Esophagus muscularis mucosa (tissue), 4 donors: ENCODE measurements around the gene ADCY7. TPM values are rescaled to one million over a fixed set of nuclear protein-coding genes. Genes with fewer than 3 reads are reported as not detected.

Experiments
- DNase-seq: peaks from one replicate; pipeline ENCODE4 v3.0.0-alpha.2; 2017; ENCODE audit errors: extremely low spot score
- H3K27ac ChIP-seq, 4 donors: fragments of 200-600 bp; sonication (generic); replicated peaks in 1 of 4; 1 replicate in 3 of 4; 2 replicates in 1 of 4; pipeline ENCODE4 v1.5.1; 2016 to 2019; ENCODE audit warnings: mild to moderate bottlenecking in 1 of 4
- H3K27me3 ChIP-seq, 4 donors: fragments of 200-600 bp; sonication (generic); one replicate each; pipeline versions ENCODE4 v1.5.1 to v1.6.0; 2016 to 2019
- H3K36me3 ChIP-seq, 4 donors: fragments of 200-600 bp; sonication (generic); one replicate each; pipeline ENCODE4 v1.5.1; 2016 to 2019
- H3K4me1 ChIP-seq, 4 donors: fragments of 200-600 bp; sonication (generic); one replicate each; pipeline ENCODE4 v1.5.1; 2016 to 2019
- H3K4me3 ChIP-seq, 4 donors: fragments of 200-600 bp; sonication (generic); 1 replicate in 2 of 4; 2 replicates in 2 of 4; pipeline ENCODE4 v1.5.1; 2016 to 2019; ENCODE audit warnings: mild to moderate bottlenecking in 4 of 4, moderate library complexity in 1 of 4
- H3K9me3 ChIP-seq, 4 donors: fragments of 200-600 bp; sonication (generic); 1 replicate in 3 of 4; 2 replicates in 1 of 4; pipeline ENCODE4 v1.5.1; 2016 to 2019
- EP300 ChIP-seq: sonication (generic); formaldehyde crosslinking; IDR thresholded peaks from one replicate; pipeline ENCODE4 v1.6.1; 2017; ENCODE audit warnings: antibody characterized with exemption
- POLR2A ChIP-seq: fragments of 450-650 bp; IDR thresholded peaks from one replicate; pipeline ENCODE4 v1.6.1; 2017; ENCODE audit warnings: antibody characterized with exemption, moderate library complexity, mild to moderate bottlenecking, low read depth
- POLR2AphosphoS5 ChIP-seq, 2 donors: sonication (generic); formaldehyde crosslinking; IDR thresholded peaks; one replicate each; pipeline ENCODE4 v1.6.1; 2017; ENCODE audit warnings: antibody characterized with exemption in 2 of 2
- WGBS: methylation state at CpG from one replicate; pipeline ENCODE4 v1.1.5; 2018; 5-methylcytosine and 5-hydroxymethylcytosine counted together
- intact Hi-C: fragments of 100-400 bp; cut with DNase I; formaldehyde crosslinking; loops from one replicate; pipeline ENCODE4 v1.15.1; 2023
- total RNA-seq, 4 donors: library from RNA; depleted of rRNA; stranded (reverse); fragments of >200 nt; gene quantifications; one replicate each; pipeline versions ENCODE4 v1.1.0 to v1.2.1, GENCODE V29; 2016
- TF ChIP-seq, protein P1 (sequence below), 3 experiments: fragments of 200-600 bp in 2 of 3; fragments of 450-650 bp in 1 of 3; sonication (generic) in 2 of 3; IDR thresholded peaks; one replicate each; pipeline ENCODE4 v1.5.1; 2017 to 2019; ENCODE audit warnings: antibody characterized with exemption in 3 of 3, mild to moderate bottlenecking in 2 of 3, moderate library complexity in 1 of 3

Gene ADCY7
- total RNA-seq, 4 donors from 2014 or later, result 12.3 to 17.4 (median 15.6) TPM

DNA sequence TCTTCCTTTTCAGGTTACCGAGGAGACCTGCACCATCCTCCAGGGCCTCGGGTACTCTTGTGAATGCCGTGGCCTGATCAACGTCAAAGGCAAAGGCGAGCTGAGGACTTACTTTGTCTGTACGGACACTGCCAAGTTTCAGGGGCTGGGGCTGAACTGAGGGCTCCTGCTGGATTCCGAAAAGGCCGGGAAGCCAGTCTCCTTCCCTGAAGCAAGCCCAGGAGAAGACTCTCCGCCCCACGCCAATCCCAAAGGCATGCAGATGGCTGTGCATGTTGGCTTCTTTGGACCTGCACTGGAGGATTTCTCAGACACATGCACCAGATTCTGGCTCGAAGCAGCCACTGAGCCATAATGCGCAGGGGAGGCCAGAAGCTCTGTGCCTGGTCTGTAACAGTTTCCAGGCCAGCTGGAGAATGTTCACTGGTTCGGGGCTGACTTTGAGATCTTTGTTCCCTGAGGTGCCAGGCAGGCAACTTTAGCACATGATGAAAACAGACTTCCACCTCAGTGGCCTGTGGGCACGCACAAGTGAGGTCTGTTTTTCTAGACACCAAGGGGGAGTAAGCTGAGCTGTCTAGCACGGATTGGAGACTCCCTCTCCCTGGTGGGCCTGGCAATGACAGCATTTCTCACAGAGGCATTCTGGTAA lies 49.1 kb downstream of the ADCY7 start:
- TF ChIP-seq POLR2AphosphoS5 (IDR thresholded peaks at IDR 0.05) (no peak), EP300 (no peak), POLR2A (no peak)
- TF ChIP-seq, protein P1, sequence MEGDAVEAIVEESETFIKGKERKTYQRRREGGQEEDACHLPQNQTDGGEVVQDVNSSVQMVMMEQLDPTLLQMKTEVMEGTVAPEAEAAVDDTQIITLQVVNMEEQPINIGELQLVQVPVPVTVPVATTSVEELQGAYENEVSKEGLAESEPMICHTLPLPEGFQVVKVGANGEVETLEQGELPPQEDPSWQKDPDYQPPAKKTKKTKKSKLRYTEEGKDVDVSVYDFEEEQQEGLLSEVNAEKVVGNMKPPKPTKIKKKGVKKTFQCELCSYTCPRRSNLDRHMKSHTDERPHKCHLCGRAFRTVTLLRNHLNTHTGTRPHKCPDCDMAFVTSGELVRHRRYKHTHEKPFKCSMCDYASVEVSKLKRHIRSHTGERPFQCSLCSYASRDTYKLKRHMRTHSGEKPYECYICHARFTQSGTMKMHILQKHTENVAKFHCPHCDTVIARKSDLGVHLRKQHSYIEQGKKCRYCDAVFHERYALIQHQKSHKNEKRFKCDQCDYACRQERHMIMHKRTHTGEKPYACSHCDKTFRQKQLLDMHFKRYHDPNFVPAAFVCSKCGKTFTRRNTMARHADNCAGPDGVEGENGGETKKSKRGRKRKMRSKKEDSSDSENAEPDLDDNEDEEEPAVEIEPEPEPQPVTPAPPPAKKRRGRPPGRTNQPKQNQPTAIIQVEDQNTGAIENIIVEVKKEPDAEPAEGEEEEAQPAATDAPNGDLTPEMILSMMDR (IDR thresholded peaks at IDR 0.05), result no peak
- no peaks in the 10 kb centered on the region for H3K27me3 ChIP-seq
- peak overlapping the region in 1 of 4 donors; percentile 14 for H3K27ac ChIP-seq
- no peaks in the 10 kb centered on the region for H3K4me1 ChIP-seq
- peaks cover 41 to 86% (median 78%) of the 10 kb centered on the region in 4 donors for H3K36me3 ChIP-seq
- no peaks in the 10 kb centered on the region for H3K9me3 ChIP-seq
- 66% methylated on average over 9 of the region's 15 CpGs for WGBS
- peak; percentile 83 for DNase-seq
- no peak overlapping the region for H3K4me3 ChIP-seq
- intact Hi-C loops, result no loop called here

DNA sequence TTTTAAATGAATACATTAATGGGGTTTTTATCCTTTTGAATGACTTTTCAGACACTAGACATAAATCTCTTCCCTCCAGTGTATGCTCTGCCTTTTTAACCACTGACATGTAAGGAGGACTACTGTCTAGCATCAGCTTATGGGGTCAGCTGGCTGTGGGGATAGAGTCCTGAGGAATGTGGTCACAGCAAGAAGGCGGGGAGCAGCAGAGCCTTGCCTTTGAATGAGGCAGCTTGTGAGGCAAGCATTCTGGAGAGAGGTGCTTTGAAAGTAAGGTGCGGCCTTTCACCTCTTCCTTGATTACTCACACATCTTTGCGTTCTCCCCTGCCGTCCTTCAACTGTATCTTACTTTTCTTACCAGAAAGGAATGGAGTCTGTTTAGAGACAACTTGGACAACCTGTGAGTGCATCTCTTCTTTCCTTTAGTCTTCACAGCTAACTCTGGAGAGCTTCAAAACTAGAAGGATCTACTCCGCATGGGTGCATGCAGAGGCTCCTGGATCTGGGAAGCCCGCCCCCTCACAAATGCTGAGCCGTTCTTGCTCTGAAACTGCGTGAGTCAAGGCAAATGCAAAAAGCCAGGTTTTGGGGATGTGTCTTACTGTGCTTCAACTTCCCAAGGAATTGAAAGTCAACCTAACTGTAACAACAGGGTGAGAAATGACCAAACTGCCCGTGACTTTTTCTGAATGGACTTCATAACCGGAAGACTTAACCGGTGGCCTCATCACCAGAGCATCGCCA lies 49.9 kb downstream of the ADCY7 start:
- no peak for DNase-seq
- no peaks in the 10 kb centered on the region for H3K4me1 ChIP-seq
- H3K27me3 ChIP-seq, result no peaks in the 10 kb centered on the region
- no peak overlapping the region for H3K27ac ChIP-seq
- intact Hi-C loops, result no loop called here
- H3K4me3 ChIP-seq, result no peak overlapping the region
- TF ChIP-seq POLR2A, result no peak
- no peak for TF ChIP-seq EP300
- TF ChIP-seq, protein P1 (IDR thresholded peaks at IDR 0.05), result no peak
- no peak for TF ChIP-seq POLR2AphosphoS5 (IDR thresholded peaks at IDR 0.05)
- H3K36me3 ChIP-seq, result peaks cover 48 to 94% (median 86%) of the 10 kb centered on the region in 4 donors
- 88% methylated on average over 12 of the region's 12 CpGs for WGBS
- no peaks in the 10 kb centered on the region for H3K9me3 ChIP-seq

DNA sequence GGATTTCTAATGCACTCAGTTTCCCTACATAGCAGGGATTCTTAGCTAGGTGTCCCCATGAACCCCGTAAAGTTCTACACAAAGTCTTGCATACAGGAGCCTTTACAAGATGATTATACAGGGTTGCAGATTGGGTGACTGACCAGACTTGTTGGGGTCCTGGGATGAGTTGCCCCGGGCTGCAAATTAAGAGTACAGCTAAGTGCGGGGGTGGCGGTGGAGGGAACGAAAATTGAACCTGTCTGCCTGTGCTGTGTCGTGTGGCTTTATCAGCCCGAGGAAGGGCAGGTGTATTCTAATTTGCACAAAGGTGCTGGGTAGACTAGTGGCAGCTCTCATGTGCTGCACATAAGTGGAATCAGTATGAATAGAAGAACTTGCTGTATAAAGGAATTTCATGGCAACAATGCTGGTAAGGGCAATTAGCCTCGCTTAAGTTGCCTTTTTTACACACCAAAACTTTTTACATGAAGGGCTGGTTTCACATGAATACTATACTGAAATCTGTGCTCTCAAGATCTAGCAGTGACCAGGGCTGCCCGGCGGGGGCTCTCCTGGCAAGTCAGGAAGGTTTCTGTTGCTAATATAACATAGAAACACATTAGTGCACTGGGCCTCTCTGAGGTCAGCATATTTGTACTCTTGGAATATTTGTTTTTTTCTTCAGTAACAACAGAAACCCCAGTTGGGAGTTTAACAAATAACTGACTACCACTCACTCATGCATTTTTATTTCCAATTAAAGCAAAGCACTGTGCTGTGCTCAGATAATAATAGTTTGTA lies 50.7 kb downstream of the ADCY7 start:
- H3K4me3 ChIP-seq, result no peak overlapping the region
- no peaks in the 10 kb centered on the region for H3K4me1 ChIP-seq
- peaks cover 48 to 100% (median 89%) of the 10 kb centered on the region in 4 donors for H3K36me3 ChIP-seq
- 89% methylated on average over 10 of the region's 10 CpGs for WGBS
- no peak overlapping the region for H3K27ac ChIP-seq
- no peak for DNase-seq
- intact Hi-C loops, result no loop called here
- no peaks in the 10 kb centered on the region for H3K27me3 ChIP-seq
- no peaks in the 10 kb centered on the region for H3K9me3 ChIP-seq
- TF ChIP-seq, protein P1 (IDR thresholded peaks at IDR 0.05), result no peak
- TF ChIP-seq POLR2A (no peak), EP300 (no peak)

DNA sequence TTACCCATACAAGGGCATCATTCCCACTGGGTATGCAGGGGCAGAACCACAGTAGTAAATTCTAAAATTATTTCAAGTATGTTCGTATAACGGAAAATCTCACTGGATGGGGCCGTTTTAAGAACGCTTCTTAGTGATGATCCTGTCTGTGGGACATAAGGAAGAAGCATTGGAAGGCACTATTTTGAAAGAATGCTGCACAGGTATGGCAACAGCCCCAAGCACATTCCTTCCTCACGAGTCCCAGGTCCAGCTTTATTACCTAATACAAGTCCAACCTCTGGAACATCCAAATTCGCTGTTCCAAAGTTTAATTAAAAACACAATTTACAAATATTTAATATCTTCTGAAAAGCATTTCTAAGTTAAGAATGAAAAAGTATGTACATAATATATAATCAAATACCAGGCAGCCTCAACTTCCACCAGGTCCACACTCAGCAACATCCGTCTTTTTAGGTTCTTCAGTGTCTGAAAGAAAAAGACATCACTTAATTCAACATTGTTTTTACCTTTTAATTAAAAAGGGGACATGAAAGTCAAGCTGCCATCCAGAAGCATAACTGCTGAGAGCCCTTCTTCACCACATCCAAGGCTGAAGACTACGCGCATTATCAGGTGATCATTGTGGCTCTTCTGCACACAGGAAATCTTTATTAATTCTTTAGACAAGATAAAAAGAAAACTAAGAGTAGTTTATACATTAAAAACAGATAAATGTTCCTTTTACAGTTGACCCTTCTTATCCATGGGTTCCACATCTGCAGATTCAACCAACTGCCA lies 52.6 kb downstream of the ADCY7 start:
- Histone ChIP-seq H3K9me3 (no peaks in the 10 kb centered on the region), H3K4me1 (peaks cover 0 to 11% (median 9%) of the 10 kb centered on the region in 4 donors), H3K27me3 (no peaks in the 10 kb centered on the region), H3K36me3 (peaks cover 48 to 98% (median 83%) of the 10 kb centered on the region in 4 donors), H3K4me3 (no peak overlapping the region), H3K27ac (no peak overlapping the region)
- TF ChIP-seq POLR2AphosphoS5 (IDR thresholded peaks at IDR 0.05), result no peak
- no peak for TF ChIP-seq EP300
- TF ChIP-seq, protein P1 (IDR thresholded peaks at IDR 0.05), result no peak
- no peak for TF ChIP-seq POLR2A
- intact Hi-C loops, result no loop called here
- DNase-seq, result no peak
- WGBS, result 91% methylated on average over 9 of the region's 9 CpGs
